Lower lobe of right lung (tissue), 2 donors: ENCODE data around the gene EYA3. TPM values are rescaled to one million over a fixed set of nuclear protein-coding genes. Genes with fewer than 3 reads are reported as not detected.

Source experiments
- ATAC-seq, 2 donors: fragments of 200-7000 bp; cut with Tn5 transposase; one replicate each; pipeline ENCODE4 v1.9.1; 2020 to 2022; ENCODE audit warnings: mild to moderate bottlenecking in 2 of 2, moderate library complexity in 2 of 2
- DNase-seq: peaks from one replicate; pipeline ENCODE4 v3.0.0-alpha.2; 2020
- H3K27ac ChIP-seq: fragments of 200-600 bp; one replicate; pipeline ENCODE4 v1.8.0; 2022
- H3K27me3 ChIP-seq: fragments of 200-600 bp; one replicate; pipeline ENCODE4 v1.8.0; 2022; ENCODE audit warnings: low read depth
- H3K36me3 ChIP-seq: fragments of 200-600 bp; one replicate; pipeline ENCODE4 v1.8.0; 2022; ENCODE audit warnings: mild to moderate bottlenecking
- H3K4me1 ChIP-seq: fragments of 200-600 bp; one replicate; pipeline ENCODE4 v1.8.0; 2022
- H3K4me3 ChIP-seq: fragments of 200-600 bp; one replicate; pipeline ENCODE4 v1.8.0; 2022; ENCODE audit warnings: mild to moderate bottlenecking
- H3K9me3 ChIP-seq: fragments of 200-600 bp; one replicate; pipeline ENCODE4 v1.8.0; 2022
- intact Hi-C: fragments of 100-400 bp; cut with DNase I; formaldehyde crosslinking; loops from one replicate; pipeline ENCODE4 v1.11.0; 2022
- total RNA-seq: library from RNA; stranded (reverse); fragmentation: NEBNext Ultra II Directional; extraction: Animal tissue kit (Norgen Biotek cat#: 25700); gene quantifications from one replicate; pipeline ENCODE4 v1.2.1, GENCODE V29; 2021
- TF ChIP-seq, protein P1 (sequence below): fragments of 200-600 bp; IDR thresholded peaks from one replicate; pipeline ENCODE4 v1.8.0; 2022; ENCODE audit warnings: antibody characterized with exemption, mild to moderate bottlenecking
- donor health status: DM: no; HTN: yes; CAD: no; lungs with severe emphysema.

The EYA3 gene
- total RNA-seq, 1 donor from 2014 or later = 20.4 TPM

DNA sequence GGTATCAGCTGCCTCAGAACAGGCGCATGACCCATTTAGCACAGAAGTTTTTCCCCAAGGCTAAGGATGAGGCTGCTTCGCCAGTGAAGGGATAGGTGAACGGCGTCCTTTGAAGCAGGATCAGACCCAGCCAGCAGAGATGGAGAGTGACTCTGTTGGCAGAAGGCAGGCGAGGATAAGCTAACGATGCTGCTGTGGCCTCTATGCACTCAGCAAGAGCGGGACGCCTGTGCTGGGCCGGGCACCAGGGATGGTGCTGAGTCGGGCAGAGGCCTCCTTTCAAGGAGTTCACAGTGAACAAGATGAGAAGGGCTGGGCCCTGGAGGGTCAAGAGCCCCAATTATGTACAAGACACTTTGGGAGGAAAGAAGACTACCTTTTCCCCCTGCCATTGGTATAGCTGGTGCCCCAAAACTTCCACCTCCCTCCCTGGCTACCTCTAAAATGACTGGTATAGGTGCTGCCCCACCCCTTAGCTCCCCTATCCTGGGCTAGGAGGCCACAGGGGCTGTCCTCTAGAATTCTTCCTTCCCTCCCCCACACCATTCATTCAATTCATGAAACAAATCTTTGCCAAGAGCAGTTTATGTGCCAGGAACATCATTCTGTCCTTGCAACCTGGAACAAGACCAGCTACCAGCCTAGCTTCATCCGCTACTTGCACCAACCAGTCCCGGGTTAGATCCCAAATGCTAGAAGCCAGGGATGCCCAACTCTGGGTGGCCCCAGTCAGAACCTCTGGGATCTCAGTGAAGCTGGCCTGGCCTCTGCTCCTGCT, 121.1 kb downstream of the EYA3 start:
- peaks cover 5% of the 10 kb centered on the region for H3K4me1 ChIP-seq
- no peak overlapping the region for H3K4me3 ChIP-seq
- no peaks in the 10 kb centered on the region for H3K9me3 ChIP-seq
- H3K36me3 ChIP-seq = peaks cover 67% of the 10 kb centered on the region
- no peak for ATAC-seq
- H3K27ac ChIP-seq = no peak overlapping the region
- TF ChIP-seq, protein P1, sequence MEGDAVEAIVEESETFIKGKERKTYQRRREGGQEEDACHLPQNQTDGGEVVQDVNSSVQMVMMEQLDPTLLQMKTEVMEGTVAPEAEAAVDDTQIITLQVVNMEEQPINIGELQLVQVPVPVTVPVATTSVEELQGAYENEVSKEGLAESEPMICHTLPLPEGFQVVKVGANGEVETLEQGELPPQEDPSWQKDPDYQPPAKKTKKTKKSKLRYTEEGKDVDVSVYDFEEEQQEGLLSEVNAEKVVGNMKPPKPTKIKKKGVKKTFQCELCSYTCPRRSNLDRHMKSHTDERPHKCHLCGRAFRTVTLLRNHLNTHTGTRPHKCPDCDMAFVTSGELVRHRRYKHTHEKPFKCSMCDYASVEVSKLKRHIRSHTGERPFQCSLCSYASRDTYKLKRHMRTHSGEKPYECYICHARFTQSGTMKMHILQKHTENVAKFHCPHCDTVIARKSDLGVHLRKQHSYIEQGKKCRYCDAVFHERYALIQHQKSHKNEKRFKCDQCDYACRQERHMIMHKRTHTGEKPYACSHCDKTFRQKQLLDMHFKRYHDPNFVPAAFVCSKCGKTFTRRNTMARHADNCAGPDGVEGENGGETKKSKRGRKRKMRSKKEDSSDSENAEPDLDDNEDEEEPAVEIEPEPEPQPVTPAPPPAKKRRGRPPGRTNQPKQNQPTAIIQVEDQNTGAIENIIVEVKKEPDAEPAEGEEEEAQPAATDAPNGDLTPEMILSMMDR = no peak
- intact Hi-C loops = no loop called here
- no peaks in the 10 kb centered on the region for H3K27me3 ChIP-seq
- DNase-seq = no peak

DNA sequence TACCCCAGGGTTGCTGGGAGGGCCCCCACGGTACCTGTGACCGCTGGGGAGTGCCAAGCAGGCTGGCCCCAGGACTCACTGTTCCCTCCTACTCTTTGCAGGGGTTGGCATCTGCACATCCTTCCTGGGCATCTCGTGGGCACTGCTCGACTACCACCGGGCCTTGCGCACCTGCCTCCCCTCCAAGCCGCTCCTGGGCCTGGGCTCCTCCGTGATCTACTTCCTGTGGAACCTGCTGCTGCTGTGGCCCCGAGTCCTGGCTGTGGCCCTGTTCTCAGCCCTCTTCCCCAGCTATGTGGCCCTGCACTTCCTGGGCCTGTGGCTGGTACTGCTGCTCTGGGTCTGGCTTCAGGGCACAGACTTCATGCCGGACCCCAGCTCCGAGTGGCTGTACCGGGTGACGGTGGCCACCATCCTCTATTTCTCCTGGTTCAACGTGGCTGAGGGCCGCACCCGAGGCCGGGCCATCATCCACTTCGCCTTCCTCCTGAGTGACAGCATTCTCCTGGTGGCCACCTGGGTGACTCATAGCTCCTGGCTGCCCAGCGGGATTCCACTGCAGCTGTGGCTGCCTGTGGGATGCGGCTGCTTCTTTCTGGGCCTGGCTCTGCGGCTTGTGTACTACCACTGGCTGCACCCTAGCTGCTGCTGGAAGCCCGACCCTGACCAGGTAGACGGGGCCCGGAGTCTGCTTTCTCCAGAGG, 121.9 kb downstream of the EYA3 start:
- DNase-seq (no peak), ATAC-seq (no peak)
- intact Hi-C loops = no loop called here
- H3K27me3 ChIP-seq = no peaks in the 10 kb centered on the region
- H3K4me3 ChIP-seq = no peak overlapping the region
- peaks cover 60% of the 10 kb centered on the region for H3K36me3 ChIP-seq
- no peaks in the 10 kb centered on the region for H3K9me3 ChIP-seq
- TF ChIP-seq, protein P1 = no peak
- no peak overlapping the region for H3K27ac ChIP-seq
- H3K4me1 ChIP-seq = peaks cover 3% of the 10 kb centered on the region

DNA sequence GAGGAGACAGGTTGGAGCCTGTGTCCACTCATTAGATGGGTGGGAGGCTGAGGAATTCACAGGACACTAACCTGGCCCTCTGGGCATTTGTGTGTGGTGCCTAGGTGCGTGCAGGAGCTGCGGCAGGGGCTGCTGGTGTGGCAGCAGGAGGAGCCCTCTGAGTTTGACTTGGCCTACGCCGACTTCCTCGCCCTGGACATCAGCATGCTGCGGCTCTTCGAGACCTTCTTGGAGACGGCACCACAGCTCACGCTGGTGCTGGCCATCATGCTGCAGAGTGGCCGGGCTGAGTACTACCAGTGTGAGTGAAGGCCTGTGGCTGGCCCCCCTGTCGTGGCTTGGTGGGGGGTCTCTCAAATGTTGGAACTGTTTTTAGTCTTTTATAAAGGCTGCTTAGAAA, 125.0 kb downstream of the EYA3 start:
- Histone ChIP-seq H3K27me3 (no peaks in the 10 kb centered on the region), H3K36me3 (peaks cover 54% of the 10 kb centered on the region), H3K4me1 (peaks cover 23% of the 10 kb centered on the region), H3K4me3 (no peak overlapping the region), H3K27ac (no peak overlapping the region), H3K9me3 (no peaks in the 10 kb centered on the region)
- TF ChIP-seq, protein P1 = no peak
- DNase-seq (no peak), ATAC-seq (no peak)
- intact Hi-C loops = no loop called here

DNA sequence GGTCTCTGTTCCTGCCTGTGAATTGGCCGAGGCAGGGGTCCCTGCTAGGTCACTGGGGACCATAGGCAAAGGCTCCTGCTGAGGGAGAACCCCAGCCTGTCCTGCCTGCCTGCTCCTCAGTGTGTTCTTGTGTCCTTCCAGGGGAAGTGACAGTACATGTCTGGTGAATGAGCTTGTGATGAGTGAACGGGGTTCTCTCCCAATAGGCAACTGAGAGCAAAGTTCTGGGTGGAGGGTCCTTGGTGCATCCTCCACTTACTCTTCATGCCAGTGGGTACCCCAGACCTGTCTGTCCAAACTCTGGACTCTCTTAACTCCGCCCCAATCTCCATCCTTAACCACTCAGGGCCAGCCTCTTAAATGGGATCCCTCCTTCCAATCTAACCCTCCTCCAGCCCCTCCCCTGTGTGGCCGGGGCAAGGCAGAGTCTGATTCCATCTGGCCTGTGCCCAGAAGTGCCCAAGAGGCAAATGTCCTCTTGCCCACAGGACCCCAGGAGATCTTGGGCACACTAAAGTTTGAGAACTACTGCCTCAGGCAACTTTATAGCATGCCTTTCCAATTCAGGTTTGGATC, 126.7 kb downstream of the EYA3 start:
- DNase-seq (no peak), ATAC-seq (no peak)
- Histone ChIP-seq H3K27ac (peak overlapping the region; percentile 94), H3K4me1 (peaks cover 23% of the 10 kb centered on the region), H3K4me3 (peak overlapping the region; percentile 87), H3K27me3 (no peaks in the 10 kb centered on the region), H3K9me3 (no peaks in the 10 kb centered on the region), H3K36me3 (peaks cover 38% of the 10 kb centered on the region)
- intact Hi-C loops = no loop called here
- TF ChIP-seq, protein P1 = no peak

DNA sequence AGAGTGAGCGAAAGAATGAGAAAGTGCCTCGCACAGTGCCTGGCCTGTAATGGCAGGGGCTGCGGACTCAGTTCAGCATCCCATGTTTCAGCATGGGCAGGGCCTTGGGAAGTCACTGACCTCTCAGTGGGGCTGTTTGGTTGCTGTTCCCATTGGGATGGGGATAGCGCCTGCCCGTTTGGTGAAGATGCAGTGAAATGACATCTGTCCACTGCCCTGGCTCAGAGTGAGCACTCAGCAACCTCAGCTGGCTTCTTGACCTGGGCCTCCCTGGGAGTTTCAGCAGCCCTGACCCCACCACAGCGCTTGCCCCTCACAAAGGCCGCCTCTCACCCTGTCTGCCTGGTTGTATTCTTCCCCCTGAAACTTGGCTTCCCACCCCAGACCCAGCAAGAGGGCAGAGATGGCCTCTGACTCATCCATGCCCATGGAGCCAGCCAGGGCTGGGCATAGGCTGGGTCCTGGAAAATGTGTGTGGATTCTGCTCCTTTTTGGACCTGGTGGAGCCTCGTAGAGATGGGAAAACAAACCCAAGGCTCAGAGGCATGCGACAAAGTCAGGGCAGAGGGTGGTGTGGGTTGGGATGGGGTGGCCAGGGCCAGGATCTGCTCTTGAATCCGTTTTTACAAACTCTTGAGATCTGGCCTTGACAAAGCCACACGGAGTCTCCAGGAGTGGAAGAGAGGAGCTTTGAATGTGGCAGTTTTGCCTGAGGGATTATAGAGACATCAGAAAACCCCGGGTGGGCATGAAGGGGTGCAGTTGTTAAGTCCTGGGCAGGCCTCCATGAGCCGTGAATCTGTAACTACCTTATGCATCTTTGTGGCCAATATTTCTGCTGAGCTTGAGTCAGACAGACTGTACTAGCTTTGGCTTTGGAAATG, 127.4 kb downstream of the EYA3 start:
- no peaks in the 10 kb centered on the region for H3K27me3 ChIP-seq
- TF ChIP-seq, protein P1 = no peak
- ATAC-seq (peak in 1 of 2 donors; percentile 9), DNase-seq (no peak)
- H3K36me3 ChIP-seq = peaks cover 30% of the 10 kb centered on the region
- peak overlapping the region; percentile 94 for H3K27ac ChIP-seq
- no peaks in the 10 kb centered on the region for H3K9me3 ChIP-seq
- H3K4me3 ChIP-seq = peak overlapping the region; percentile 87
- intact Hi-C loops = no loop called here
- H3K4me1 ChIP-seq = peaks cover 23% of the 10 kb centered on the region
